Esophagus squamous epithelium (tissue), 4 donors: Measurements from ENCODE around the gene REPIN1.

Source experiments
- POLR2A ChIP-seq, 4 donors: fragments of 450-650 bp; IDR thresholded peaks; one replicate each; pipeline ENCODE4 v1.6.1; 2017; ENCODE audit warnings: antibody characterized with exemption in 4 of 4, mild to moderate bottlenecking in 4 of 4, moderate library complexity in 3 of 4
- TF ChIP-seq, protein P1 (sequence below), 6 experiments: fragments of 450-650 bp in 4 of 6; fragments of 200-600 bp in 2 of 6; sonication (generic) in 2 of 6; IDR thresholded peaks; one replicate each; pipeline ENCODE4 v1.5.1; 2016 to 2019; ENCODE audit warnings: antibody characterized with exemption in 6 of 6, mild to moderate bottlenecking in 4 of 6, moderate library complexity in 4 of 6

DNA sequence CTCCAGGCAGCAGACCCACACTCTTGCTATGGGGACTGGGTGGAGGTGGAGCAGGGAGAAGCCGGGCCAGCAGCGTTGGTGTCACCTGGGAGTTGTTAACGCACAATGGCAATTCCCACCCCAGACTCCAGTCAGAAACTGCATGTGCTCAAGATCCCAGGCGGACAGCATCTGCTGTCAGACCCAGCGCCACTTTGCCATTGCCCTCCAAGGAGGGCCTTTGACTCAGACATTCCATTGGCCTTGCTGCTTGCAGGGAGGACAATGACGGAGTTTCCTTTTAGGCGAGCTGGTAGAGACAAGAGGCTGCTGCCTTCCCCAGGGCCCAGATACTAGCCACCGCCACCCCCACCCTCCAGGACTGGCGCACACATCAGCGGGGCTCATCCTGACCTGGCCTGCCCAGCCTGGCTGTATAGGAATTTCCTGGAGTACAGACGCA, 45.0 kb downstream of the REPIN1 start:
- TF ChIP-seq POLR2A (IDR thresholded peaks at IDR 0.05): no peak
- TF ChIP-seq, protein P1, sequence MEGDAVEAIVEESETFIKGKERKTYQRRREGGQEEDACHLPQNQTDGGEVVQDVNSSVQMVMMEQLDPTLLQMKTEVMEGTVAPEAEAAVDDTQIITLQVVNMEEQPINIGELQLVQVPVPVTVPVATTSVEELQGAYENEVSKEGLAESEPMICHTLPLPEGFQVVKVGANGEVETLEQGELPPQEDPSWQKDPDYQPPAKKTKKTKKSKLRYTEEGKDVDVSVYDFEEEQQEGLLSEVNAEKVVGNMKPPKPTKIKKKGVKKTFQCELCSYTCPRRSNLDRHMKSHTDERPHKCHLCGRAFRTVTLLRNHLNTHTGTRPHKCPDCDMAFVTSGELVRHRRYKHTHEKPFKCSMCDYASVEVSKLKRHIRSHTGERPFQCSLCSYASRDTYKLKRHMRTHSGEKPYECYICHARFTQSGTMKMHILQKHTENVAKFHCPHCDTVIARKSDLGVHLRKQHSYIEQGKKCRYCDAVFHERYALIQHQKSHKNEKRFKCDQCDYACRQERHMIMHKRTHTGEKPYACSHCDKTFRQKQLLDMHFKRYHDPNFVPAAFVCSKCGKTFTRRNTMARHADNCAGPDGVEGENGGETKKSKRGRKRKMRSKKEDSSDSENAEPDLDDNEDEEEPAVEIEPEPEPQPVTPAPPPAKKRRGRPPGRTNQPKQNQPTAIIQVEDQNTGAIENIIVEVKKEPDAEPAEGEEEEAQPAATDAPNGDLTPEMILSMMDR (IDR thresholded peaks at IDR 0.05): no peak
